ENCODE measurements around the gene SLC9A4.

The SLC9A4 gene

GRCh38 chr2:102504833-102505232 is 31.8 kb downstream of the SLC9A4 start:
- DNase-seq = no peak

DNA sequence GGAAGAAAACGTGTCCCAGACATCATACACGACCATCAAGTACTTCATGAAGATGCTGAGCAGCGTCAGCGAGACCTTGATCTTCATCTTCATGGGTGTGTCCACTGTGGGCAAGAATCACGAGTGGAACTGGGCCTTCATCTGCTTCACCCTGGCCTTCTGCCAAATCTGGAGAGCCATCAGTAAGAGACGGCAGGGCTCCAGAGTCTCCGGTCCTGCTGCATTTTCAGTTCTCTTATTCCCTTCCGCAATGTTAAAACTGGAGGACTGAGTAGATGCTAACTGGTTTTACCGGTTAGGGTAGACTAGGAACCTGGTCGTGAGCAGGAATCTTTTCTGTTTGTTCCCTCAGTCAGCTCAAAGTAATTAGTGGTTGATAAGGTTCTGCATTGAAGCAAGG is 32.3 kb downstream of the SLC9A4 start:
- DNase-seq = no peak

DNA sequence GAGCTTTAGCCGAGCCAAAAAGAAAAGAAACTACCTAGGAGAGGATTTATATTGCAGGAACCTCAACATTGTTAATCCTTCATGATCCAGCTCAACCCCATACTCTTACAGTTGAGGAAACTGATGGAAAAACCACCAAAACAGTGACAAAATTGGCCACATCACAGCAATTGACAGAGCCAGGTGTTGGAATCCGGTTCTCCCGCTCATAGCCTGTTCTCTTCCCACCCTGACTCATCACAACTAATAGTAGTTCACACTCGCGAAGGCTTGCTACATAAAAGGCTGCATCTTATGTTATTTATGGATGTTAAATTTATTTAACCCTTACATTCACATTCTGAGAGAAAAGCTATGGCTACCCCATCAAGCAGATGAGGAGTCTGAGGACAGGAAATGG is 33.7 kb downstream of the SLC9A4 start:
- DNase-seq = no peak

DNA sequence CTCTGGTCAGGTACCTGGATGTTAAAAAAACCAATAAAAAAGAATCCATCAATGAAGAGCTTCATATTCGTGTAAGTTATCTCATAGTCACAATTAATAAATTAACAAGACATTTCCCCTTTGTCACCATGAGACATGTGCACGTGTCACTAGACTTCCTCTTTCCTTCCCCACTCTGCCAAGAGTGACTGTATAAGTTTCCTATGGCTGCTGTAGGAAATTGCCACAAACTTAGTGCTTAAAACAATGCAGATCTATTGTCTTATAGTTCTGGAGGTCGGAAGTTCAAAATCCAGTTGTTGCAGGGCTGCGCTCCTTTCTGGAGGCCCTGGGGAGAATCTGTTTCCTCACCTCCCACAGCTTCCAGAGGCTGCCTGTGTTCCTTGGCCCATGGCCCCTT is 35.8 kb downstream of the SLC9A4 start:
- peak; percentile 60 to 71 for DNase-seq

DNA sequence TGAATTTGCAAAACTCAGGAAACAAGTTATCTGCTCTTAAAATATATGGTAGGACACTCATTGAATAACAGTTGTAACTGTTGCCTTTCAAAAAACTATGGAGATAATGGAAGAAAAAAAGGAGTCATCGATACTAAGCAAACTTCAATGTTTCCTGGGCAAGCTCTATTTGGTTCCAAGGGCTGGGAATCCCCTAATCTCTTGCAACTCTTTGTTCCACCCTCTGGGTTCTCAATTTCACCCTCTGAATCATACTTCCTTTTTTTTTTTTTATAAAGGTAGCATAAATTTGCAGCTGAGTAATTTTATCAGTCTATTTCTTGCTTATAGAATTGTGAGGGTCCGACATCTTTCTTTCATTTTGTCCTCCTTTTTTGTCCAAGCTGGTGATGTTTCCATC is 36.7 kb downstream of the SLC9A4 start:
- no peak for DNase-seq

- no peak for DNase-seq
Observed at GRCh38 chr2:102510791-102511575, 38.0 kb downstream of the SLC9A4 start.

GRCh38 chr2:102512161-102512560 is 39.1 kb downstream of the SLC9A4 start:
- no peak for DNase-seq

- DNase-seq = no peak
Observed at GRCh38 chr2:102513355-102513939, 40.4 kb downstream of the SLC9A4 start.

DNA sequence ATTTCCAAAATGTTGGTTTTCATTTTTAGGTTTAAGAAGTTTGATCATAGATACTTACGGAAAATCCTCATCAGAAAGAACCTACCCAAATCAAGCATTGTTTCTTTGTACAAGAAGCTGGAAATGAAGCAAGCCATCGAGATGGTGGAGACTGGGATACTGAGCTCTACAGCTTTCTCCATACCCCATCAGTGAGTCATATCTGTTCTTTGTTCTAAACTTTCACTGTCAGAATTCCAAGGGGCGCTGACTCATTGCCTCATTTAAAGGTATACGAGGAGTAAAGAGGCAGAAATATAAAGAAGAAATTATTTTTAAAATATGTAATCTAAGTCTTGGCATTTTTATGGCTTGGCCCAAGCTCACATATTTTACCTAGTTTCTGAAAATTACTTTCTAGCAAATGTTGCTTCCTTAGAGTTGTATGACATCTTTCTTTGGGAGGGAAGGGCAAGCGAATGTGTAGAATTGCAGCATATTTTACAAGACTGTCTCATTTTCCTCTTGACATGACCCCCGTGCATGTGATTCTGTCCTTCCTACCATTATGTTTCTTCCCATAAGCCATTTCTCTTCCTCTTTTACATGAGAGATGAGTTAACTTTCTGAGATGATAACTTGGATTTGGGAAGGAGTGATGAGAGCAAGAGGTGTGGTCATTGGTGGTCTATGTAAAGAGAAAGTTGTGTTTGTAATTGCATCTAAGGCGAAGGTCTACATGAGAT is 41.2 kb downstream of the SLC9A4 start:
- DNase-seq = no peak

- DNase-seq = no peak
Observed at GRCh38 chr2:102515851-102516250, 42.8 kb downstream of the SLC9A4 start.

DNA sequence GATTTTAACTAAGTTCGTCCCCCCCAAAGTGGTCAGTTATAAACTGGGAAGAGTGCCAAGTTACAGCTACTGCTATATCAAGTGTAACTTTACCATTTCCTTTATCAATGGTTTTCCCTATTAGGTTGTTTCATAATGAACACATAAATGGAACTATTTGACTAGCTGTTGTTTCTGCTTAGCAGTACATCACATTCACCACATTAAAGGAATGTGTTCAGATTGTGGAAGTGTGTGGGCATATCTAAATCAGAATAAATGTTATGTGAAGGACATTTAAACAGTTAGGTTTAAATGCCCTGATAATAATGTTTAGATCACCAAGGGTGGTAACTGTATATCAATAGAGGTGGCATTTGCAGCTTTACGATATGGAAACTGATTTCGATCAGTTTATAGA is 45.1 kb downstream of the SLC9A4 start:
- no peak for DNase-seq

- DNase-seq = peak; percentile 67 to 71
Observed at GRCh38 chr2:102520009-102520408, 47.0 kb downstream of the SLC9A4 start.

DNA sequence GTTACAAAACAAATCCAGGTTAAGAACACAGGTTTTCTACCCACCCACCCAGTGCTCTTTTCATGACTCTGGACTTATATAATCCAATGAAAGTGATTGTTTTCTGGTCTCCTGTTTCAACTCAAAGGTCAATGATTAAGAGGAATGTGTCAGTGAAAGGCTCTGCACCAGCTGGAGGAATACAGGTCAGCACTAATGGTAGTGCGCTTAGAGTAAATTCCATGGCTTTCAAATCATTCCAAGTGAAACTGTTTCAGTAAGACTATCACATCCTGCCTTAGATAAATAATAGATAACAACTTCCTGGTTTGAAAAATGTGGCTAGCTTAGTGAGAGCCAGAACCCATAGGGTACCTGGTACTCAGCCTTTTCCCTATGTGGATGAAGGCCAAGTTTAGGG is 47.8 kb downstream of the SLC9A4 start:
- no peak for DNase-seq

DNA sequence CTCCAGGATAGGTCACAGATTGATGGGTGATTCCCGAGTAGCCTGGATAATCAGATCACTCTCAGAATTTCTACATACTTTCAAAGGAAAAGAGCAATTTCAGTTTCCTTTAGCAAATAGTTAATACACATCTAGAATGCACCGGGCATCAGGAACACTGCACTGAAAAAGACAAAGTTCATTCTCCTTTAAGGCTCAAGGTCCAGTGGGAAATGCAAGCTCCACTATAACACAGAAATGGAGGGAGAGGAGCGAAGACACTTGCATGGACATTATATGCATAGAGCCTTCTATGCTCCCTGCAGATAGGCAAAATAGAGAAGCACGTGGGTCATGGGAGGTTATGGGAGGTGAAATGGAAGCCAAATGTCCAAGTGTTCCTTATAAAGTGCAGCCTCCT is 49.1 kb downstream of the SLC9A4 start:
- no peak for DNase-seq

GRCh38 chr2:102522890-102523289 is 49.9 kb downstream of the SLC9A4 start:
- no peak for DNase-seq

GRCh38 chr2:102523651-102524050 is 50.6 kb downstream of the SLC9A4 start:
- no peak for DNase-seq

GRCh38 chr2:102527086-102527485 is 54.1 kb downstream of the SLC9A4 start:
- DNase-seq = no peak

GRCh38 chr2:102538491-102538890 is 65.5 kb downstream of the SLC9A4 start:
- no peak for DNase-seq

DNA sequence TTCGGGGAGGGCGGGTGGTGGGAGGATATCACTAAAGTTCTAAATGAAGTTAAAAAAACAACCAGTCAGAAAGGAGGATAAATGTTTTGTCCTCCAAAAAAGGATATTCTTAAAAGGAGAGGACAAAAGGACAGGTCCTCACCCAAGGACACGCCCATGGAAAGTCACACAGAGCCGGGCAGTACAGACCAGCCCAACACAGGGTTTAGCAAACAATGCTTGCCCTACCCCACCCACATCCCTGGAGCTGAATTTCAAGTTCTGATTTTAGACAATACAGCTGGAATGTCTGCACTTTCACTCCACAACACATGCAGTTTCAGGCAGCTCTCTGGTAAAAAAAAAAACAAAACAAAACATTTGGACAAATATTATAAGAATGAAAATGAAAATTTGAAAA is 67.9 kb downstream of the SLC9A4 start:
- DNase-seq = no peak

GRCh38 chr2:102544182-102544581 is 71.2 kb downstream of the SLC9A4 start:
- DNase-seq = no peak

DNA sequence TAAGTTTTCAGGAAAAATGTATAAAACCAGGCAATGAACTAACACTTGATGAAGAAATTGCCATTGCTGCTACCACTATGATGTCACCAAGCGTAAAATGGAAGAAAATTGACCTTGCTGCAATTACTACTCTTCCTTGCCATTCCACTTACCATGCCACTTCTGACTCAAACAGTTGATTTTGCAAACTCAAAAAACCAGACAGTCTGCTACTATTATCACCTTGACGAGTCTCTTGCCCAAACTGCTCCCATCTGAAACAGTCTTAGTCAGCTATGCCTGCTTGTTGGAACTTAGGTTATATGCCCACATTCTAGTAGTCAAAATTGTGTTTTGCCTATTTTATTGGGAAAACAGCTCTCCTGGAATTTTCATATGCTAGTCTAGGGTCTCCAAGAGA is 74.4 kb downstream of the SLC9A4 start:
- no peak for DNase-seq

DNA sequence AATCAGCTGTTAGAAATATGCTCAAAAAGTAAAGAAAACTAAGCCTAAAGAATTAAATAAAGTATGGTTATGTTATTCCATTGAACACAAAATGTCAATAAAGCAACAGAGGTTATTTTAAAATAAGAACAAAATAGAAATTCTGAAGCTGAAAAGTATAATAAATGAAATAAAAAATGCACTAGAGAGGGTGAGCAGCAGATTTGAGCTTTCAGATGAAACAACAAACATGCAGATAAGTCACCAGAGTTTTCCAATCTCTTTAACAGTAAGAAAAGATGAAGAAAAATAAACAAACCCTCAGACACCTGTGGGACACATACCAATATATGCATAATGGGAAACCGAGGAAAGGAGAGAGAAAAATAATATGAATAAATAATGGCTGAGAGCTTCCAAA is 76.0 kb downstream of the SLC9A4 start:
- DNase-seq = no peak

DNA sequence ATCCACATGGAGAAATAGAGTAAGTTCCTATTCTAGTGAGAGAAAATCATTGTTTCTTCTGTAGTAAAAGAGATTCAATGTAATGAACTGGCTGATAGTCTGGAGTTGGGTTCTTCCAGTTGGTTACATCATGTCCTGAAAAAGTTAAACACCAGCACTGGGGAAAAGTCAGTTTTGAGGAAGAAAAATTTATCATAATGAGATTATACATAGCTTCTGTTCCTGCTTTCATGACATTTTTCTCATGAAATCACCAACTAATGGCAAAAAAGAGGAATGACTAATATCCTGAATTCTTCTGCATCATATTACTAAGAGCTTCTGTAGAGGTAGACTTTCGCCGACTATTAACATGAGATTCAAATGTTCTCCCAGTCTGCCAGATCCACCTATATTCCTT is 77.1 kb downstream of the SLC9A4 start:
- DNase-seq = no peak
